GM19395 (cell line): ENCODE results near the gene SPR.

ENCODE experiments used
- ATAC-seq: cut with Tn5 transposase; IDR thresholded peaks from one replicate; pipeline ENCODE4 v1.9.1; 2021; ENCODE audit warnings: mild to moderate bottlenecking, moderate library complexity; ENCODE audit not compliant: unreplicated experiment

Gene SPR

GRCh38 chr2:72915320-72915906 is 28.2 kb downstream of the SPR start:
- no peak for ATAC-seq

GRCh38 chr2:72915907-72916742 is 28.9 kb downstream of the SPR start:
- peak; percentile 56 for ATAC-seq

GRCh38 chr2:72916743-72917137 is 29.5 kb downstream of the SPR start:
- no peak for ATAC-seq

DNA sequence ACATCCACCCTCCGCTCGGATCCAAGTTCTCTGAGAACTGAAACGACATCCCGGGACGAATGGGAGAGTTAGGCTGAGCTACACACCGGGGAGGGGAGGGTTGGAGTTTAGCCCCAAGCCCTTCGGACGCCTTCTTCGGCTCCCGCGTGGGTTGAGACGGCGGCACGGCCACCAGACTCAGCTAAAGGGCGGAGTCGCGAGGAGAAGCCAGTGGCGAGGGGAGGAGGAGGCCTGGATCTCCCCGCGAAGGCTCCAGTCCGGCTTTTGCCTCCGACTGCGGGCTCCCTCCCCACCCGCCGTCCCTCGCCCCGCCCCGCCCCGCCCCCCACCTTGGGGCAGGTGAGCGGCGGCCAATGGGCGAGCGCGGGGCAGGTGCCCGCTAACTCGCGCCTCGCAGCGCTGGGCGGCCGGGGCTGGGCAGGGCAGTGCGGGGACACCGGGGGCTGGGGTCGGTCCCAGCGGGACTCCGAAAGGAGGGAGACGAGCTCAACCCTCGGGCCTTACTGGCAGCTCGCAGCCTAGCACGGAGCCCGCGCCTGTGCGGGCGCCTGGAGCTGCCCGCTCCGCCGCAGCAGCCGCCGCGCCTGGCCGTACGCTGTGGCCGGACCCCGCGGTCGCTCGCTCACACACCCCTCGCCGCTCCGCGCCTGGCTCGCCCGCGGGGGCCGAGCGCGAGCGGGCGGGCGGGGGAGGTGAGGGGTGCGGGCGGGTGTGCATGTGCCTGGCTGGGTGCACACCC is 30.1 kb downstream of the SPR start, which contains the start of gene EMX1:
TSS of gene EMX1 (plus strand) at position 382 of the 739 bp plus-strand sequence. CDS start at position 716, 334 bp downstream.
- peak; percentile 45 for ATAC-seq

- peak; percentile 1 for ATAC-seq
These were observed 30.8 kb downstream of the SPR start for GRCh38 chr2:72917877-72918553.

DNA sequence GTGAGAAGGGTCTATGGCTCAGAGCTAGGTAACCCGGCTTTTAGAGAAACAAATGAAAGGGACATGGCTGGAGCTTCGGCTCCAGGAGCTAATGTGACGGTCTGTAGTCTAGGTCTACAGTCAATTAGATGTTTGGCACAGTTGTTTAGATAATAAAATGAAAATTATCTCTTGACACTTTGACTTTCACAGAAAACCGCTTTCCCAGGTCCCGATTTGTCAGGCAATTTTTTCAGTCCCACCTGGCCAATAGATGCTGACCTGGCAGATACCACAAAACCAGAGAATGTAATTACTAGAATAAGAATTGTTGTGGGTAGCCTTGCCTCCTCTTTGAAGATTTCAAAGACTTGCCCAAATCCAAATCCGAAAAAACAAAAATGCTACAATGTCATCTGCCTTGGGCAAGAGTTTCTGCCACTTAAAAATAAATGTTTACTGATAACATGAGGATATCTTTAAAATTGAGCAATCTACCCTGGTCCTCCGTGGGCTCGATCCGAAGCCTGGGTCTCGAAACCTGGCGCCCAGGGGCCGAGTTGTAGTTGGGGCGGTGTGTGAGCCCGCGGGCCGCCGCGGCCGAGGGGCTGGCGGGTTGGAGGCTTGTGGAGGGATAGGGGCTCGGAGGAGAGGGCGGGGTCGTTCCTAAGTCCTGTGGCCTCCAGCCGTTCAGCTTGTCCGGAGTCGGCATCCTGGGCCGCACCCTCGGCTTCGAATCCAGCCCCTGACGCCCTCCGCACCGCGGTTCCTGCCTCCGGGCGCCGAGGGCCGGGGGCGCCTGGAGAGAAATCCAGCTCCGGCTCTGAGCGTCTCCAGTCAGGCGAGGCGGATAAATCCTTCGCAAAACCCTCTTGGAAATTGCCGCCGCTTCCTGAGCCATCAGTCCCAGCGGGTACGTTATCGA is 32.5 kb downstream of the SPR start:
- ATAC-seq: no peak

DNA sequence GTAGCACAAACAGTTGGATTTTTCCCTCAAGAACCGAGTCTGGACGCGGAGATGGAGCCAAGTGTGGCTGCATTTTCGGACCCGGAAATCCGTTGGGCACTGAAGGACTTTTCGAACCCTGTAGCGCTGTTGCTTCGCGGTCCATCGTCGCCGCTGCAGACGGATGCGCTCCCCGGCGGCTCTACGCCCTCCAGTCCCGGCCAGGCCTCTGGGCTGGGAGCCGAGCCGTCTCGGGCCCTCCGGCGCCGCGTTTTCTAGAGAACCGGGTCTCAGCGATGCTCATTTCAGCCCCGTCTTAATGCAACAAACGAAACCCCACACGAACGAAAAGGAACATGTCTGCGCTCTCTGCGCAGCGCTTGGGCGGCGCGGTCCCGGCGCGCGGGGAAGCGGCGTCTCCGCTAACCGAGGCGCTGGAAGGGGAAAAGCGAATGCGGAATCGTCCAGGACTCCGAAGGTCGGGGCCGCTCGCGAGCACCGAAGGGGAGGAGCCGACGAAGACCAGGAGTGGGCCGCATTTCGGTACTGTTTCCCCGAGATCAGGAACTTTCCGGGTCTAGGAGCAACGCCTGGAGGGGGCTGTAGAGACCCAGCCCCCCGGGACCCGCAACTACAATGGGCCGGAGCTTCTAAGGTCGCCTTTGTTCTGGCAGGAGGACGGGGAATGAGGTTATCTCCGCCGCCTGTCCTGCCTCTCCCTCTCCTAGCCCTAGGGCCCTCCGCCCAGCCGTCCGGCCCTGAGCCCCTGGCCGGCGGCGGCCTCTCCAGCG is 33.3 kb downstream of the SPR start:
- no peak for ATAC-seq

GRCh38 chr2:72921088-72921851 is 34.1 kb downstream of the SPR start:
- no peak for ATAC-seq

DNA sequence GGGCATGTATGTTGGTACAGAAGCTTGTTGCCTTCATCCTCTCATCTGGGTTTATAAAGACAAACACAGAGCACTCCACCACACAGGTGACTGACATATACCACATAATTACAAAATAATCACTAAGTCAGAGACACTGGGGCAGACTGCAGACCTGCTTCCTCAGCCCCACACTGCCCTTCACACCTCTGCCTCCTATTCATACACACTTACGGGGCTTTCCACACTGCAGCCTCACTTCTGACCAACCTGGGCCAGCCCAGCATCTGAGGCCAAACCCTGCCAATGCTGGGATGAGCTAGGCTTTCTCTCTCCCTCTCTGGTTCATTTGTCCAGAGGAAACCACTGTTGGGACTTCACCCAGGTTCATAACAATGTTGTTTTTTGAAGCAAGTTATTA is 34.6 kb downstream of the SPR start:
- ATAC-seq: no peak

DNA sequence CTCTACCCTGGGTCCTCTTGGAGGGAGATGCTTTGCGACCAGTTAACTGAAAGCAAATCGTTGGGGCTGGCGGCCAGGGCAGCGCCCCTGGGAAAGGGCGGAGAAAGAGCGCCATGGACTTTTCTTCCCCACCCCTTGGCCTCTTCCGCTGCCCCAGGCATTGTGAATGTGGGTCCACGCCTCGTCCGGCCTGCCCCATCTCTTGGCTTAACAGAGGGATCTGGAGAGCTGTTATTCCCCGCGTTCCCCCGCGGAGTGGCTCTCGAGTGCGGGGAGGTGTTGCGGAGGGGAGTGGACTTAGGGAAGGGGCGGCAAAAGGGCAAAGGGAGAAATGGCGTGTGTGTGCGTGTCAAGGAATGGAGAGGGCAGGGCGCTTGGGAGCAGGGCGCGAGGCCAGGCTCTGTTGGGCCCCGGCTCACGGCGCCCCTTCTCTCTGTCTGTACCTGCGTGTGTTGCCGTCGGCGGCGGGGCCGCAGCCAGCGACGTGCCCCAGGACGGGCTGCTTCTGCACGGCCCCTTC is 36.7 kb downstream of the SPR start:
- ATAC-seq: no peak

DNA sequence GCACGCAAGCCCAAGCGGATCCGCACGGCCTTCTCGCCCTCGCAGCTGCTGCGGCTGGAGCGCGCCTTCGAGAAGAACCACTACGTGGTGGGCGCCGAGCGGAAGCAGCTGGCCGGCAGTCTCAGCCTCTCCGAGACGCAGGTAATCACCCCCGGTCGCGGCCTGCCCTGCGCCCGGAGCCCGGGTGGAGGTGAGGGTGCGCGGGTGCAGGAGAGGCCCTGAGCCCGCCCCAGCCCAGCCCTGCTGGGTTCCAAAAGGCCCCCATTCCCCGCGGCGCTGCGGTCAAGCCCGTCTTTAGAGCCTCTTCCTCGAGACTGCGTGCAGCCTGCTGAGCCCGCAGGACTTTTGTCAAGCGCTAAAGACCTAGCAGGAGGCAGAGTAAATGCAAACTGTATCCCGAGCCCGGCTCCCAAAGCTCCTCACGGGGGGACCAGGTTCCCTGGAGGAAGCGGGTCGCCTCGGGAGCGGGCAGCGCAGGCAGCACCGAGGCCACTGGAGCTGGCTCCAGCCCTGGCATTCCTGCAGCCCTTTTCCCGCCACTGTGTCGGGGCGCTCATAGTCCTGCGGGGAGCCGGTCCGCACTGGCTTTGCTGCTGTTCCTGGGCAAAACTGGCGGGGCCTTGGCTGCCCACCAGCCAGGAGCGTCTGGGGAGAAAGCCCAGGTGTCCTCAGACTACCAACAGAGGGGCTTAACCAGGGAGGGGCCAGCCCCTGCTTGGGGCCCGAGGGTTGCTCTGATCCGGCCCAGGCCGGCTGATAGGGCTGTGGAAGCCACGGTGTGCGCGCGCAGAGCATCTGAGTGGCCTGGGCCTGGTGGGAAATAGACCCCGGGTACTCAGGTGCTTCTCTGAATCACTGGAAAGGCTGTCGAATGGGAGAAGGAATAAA is 37.4 kb downstream of the SPR start:
- ATAC-seq: peak; percentile 54

- ATAC-seq: no peak
These were observed 38.2 kb downstream of the SPR start for GRCh38 chr2:72925328-72925943.

DNA sequence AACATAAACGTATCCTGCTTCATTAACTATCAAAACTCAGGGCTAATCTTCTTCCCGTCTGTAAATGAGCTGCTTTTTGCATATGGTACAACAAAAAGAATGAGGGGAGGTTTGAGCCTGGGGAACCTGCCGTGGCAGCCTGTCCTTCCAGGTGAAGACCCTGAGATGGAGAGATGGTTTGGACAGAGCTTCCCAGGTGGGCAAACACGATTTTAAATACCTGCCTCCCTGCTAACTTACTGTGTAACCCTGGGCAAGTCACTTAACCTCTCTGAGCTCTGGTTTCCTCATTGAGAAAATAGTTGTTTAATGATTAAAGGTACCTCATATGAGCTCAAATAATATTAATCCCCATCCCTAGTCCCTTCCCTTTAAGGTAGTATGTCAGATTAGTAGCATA is 39.2 kb downstream of the SPR start:
- ATAC-seq: no peak

GRCh38 chr2:72926811-72927465 is 39.7 kb downstream of the SPR start:
- no peak for ATAC-seq

DNA sequence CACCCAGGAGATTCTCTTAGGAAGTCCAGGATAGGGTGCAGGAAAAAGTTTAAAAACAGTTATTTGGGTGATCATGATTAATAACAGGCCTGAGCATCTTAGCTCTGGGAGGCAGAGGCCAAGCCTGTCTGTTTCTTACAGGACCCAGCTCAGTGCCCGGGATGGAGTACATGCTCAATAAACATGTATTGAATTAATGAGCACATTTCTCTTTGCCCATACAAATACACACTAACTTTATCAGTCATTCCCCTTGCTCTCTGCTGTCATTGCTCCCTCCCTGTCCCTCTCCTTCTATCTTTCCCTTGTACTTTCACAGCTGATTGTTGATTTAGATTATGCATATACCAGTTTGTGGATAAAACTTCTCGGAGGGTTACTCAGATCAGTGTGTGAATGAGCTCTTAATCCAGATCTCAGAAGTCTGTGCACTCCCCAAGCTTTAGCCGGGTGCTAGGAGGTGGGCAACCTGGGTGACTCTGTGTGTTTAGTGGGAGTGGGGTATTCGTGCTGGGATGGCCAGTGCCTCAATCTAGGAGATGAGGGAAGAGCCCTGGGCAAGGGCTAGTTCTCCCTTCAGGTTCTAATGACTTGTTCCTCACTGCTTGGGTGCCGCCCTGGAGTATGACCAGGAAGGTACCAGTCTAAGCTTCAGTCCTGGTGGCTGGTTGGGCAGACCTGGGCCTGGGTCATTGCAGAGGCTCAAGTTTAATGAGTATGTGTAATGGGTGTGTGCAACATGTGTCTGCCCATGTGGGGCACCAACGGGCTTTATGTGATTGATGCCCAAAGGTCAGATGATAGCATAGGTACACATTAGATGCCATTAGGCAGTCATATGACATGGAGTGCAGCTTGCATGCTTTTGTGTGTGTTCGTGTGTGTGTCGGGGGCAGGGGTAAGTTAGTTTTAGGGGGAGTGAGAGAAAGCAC is 40.7 kb downstream of the SPR start:
- ATAC-seq: no peak
